ENCODE measurements around the gene IER2. TPM values are rescaled to one million over a fixed set of nuclear protein-coding genes. Genes with fewer than 3 reads are reported as not detected.
"Not testable (repeated sequence)": the region's sequence is repeated elsewhere in the genome, so short reads cannot be mapped to it uniquely, and the experiment has no call there.

IER2 gene
- total and polyA plus RNA-seq, 9 donors: 18.2 to 161 (median 88.0) TPM

DNA sequence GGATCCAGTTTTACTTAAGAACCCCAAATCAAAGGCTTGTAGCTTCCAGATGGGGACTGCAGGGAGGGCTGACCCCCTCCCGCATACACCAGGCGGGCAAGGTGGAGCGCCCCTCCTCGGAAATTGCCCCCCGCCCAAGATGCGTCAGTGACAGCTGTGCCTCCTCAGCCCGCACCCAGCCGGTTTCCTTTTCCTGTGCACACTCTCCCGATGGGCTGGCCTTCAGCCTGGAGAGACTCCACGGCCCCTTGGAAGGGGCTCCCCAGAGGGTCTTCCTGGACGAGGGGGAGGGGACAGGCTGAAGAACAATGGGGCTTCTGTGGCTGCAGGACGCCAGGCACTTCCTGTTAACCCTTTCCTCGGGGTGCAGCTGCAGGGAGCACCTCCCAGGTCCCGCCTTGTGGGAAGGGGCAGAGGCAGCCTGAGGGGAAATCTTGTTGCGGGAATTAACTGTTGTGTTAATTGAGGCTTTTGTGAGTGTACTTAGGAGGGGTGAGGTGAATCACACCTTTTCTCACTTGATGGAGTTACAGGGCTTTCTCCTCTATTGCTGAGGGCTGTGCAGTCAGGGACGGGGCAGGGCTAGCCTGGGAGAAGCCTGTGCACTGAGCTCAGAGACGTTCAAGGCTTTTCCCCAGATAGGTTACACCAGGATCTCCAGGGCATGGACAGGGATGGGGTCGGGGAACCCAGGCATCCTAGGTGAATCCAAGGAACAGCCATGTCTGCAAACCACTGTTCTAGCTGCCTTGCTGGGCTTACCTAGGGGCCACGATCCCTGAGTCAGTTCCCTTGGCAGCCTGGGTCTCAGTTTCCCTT is 14.3 kb downstream of the IER2 start:
- H3K4me1 ChIP-seq (ENCODE audit: control insufficient read depth, insufficient read depth, low read length): peaks cover 47% of the 10 kb centered on the region
- 15% methylated on average over 11 of the region's 19 CpGs for WGBS (ENCODE audit: insufficient coverage)
- no peaks in the 10 kb centered on the region for H3K27me3 ChIP-seq (ENCODE audit: control insufficient read depth, insufficient read depth, low read length)
- no peaks in the 10 kb centered on the region for H3K9me3 ChIP-seq (replicated peaks; ENCODE audit: control insufficient read depth, low read depth, low read length)
- peak overlapping the region; percentile 35 for H3K4me3 ChIP-seq (ENCODE audit: low read length)
- H3K27ac ChIP-seq (ENCODE audit: low read length): peak overlapping the region; percentile 98
- no peaks in the 10 kb centered on the region for H3K36me3 ChIP-seq (ENCODE audit: control insufficient read depth, insufficient read depth, low read length)
- peak; percentile 90 for DNase-seq

DNA sequence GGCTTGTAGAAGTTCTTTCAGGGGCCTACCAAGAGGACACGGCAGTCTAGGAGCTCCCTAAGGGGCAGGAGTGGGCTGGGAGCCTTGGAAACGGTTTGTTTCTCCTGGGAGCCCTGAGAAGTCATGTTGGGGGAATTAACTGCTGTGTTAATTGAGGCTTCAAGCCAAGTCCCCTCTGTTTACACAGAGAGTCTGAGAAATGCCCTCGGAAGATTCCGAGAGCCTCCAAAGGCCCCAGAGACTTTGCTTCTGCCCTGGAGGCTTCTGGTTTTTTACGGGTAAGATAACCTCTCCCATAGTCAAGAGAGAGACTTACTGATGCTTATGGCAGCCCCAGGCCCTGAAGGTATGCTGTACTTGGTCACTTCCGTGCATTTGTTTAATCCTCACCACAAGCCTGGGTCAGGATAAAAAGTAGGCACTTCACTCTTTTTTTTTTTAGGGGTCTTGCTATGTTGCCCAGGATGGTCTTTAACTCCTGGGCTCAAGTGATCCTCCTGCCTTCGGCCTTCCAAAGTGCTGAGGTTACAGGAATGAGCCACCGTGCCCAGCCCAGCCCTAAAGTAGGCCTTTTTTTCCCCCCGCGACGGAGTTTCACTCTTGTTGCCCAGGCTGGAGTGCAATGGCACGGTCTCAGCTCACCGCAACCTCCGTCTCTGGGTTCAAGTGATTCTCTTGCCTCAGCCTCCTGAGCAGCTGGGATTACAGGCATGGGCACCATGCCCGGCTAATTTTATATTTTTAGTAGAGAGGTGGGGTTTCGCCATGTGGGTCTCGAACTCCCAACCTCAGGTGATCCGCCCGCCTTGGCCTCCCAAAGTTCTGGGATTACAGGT is 15.2 kb downstream of the IER2 start:
- WGBS (ENCODE audit: insufficient coverage): 89% methylated on average over 9 of the region's 19 CpGs
- H3K4me3 ChIP-seq (ENCODE audit: low read length): no peak overlapping the region
- H3K36me3 ChIP-seq (ENCODE audit: control insufficient read depth, insufficient read depth, low read length): no peaks in the 10 kb centered on the region
- no peaks in the 10 kb centered on the region for H3K9me3 ChIP-seq (replicated peaks; ENCODE audit: control insufficient read depth, low read depth, low read length)
- DNase-seq: no peak
- no peaks in the 10 kb centered on the region for H3K27me3 ChIP-seq (ENCODE audit: control insufficient read depth, insufficient read depth, low read length)
- peaks cover 47% of the 10 kb centered on the region for H3K4me1 ChIP-seq (ENCODE audit: control insufficient read depth, insufficient read depth, low read length)
- H3K27ac ChIP-seq (ENCODE audit: low read length): peak overlapping the region; percentile 98

DNA sequence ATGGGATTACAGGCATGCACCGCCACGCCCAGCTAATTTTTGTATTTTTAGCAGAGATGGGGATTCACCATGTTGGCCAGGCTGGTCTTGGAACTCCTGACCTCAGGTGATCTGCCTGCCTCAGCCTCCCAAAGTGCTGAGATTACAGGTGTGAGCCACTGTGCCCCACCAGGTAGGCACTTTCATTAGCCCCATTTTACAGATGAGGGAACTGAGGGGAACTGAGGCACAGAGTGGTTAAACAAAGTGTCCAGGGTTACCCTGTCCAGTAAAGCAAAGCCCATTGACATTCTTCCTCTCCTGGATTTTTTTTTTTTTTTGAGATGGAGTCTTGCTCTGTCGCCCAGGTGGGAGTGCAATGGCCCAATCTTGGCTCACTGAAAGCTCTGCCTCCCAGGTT is 15.9 kb downstream of the IER2 start:
- H3K9me3 ChIP-seq (replicated peaks; ENCODE audit: control insufficient read depth, low read depth, low read length); DNase-seq; H3K36me3 ChIP-seq (ENCODE audit: control insufficient read depth, insufficient read depth, low read length); H3K4me3 ChIP-seq (ENCODE audit: low read length); H3K27me3 ChIP-seq (ENCODE audit: control insufficient read depth, insufficient read depth, low read length); H3K27ac ChIP-seq (ENCODE audit: low read length): not testable (repeated sequence)
- peaks cover 47% of the 10 kb centered on the region for H3K4me1 ChIP-seq (ENCODE audit: control insufficient read depth, insufficient read depth, low read length)
- WGBS (ENCODE audit: insufficient coverage): no CpG with 5 or more reads among the region's 3 CpGs

DNA sequence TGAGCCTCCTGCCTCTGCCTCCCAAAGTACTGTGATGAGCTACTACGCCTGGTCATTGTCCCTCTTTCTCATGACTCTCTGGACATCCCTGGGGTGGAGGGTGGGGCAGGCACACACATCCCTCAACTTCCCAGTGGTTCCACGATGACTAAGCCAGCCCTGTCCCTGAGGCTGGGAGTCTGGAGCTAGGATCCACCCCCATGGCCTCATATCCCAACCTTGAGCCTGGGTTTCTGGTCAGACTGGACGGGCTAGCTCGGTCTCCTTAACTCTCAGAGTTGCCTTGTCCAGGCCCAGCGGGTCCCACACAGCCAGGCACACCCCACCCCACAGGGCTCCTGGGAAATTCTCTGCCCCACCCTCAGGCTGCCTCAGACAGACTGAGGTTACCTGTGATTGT is 19.6 kb downstream of the IER2 start:
- no peak overlapping the region for H3K4me3 ChIP-seq (ENCODE audit: low read length)
- no peaks in the 10 kb centered on the region for H3K36me3 ChIP-seq (ENCODE audit: control insufficient read depth, insufficient read depth, low read length)
- peaks cover 36% of the 10 kb centered on the region for H3K4me1 ChIP-seq (ENCODE audit: control insufficient read depth, insufficient read depth, low read length)
- no peak for DNase-seq
- H3K9me3 ChIP-seq (replicated peaks; ENCODE audit: control insufficient read depth, low read depth, low read length): no peaks in the 10 kb centered on the region
- H3K27me3 ChIP-seq (ENCODE audit: control insufficient read depth, insufficient read depth, low read length): no peaks in the 10 kb centered on the region
- no peak overlapping the region for H3K27ac ChIP-seq (ENCODE audit: low read length)
- WGBS (ENCODE audit: insufficient coverage): 79% methylated on average over 4 of the region's 5 CpGs

DNA sequence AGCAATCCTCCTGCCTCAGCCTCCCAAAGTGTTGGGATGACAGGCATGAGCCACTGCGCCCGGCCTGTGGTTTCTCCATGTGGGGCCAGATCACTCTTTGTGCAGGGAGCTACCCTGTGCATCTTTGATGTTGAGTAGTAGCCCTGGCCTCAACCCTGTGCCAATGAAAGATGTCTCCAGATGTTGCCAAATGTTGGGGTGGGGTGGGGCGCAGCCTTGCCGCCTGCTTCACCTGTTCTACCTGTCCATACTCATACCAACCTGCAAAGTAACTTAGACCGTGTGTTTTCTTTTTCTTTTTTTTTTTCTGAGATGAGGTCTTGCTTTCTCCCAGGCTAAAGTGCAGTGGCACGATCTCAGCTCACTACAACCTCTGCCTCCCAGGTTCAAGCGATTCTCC is 20.9 kb downstream of the IER2 start:
- 93% methylated on average over 2 of the region's 7 CpGs for WGBS (ENCODE audit: insufficient coverage)
- Histone ChIP-seq H3K27me3 (ENCODE audit: control insufficient read depth, insufficient read depth, low read length) (no peaks in the 10 kb centered on the region), H3K36me3 (ENCODE audit: control insufficient read depth, insufficient read depth, low read length) (no peaks in the 10 kb centered on the region), H3K27ac (ENCODE audit: low read length) (no peak overlapping the region), H3K4me1 (ENCODE audit: control insufficient read depth, insufficient read depth, low read length) (peaks cover 32% of the 10 kb centered on the region), H3K9me3 (replicated peaks; ENCODE audit: control insufficient read depth, low read depth, low read length) (no peaks in the 10 kb centered on the region), H3K4me3 (ENCODE audit: low read length) (no peak overlapping the region)
- DNase-seq: no peak

DNA sequence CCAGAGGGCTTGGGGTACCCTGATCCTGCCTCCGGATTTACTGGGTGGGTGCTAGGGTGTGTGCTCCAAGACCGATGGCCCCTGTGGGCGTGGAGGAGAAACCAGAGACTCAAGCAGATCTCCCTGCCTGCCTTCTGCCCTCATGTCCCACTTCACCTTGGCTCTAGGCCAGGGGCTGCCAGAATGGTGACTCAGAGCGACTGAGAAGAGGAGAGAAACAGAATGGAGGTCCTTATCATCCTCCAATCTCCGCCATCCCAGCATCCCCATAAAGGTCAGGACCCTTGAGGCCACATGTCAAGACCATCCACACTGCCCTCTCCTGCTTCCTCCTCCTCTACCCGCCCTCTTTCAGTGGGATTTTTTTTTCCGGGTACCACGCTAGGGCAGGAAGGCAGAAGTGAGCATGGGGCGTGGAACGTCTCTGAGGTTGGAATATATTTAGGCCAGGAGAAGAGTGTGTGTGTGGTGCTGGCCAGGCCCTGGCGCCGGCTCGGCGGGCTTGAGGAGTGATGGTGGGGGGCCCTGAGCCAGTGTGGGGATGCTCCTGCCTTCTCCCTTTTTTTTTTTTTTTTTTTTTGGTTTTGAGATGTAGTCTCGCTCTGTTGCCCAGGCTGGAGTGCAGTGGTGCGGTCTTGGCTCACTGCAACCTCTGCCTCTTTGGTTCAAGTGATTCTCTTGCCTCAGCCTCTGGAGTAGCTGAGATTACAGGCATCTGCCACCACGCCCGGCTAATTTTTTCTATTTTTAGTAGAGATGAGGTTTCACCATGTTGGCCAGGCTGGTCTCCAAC is 22.3 kb downstream of the IER2 start:
- WGBS (ENCODE audit: insufficient coverage): 67% methylated on average over 9 of the region's 18 CpGs
- Histone ChIP-seq H3K27ac (ENCODE audit: low read length) (peak overlapping the region; percentile 77), H3K4me1 (ENCODE audit: control insufficient read depth, insufficient read depth, low read length) (peaks cover 26% of the 10 kb centered on the region), H3K4me3 (ENCODE audit: low read length) (no peak overlapping the region), H3K36me3 (ENCODE audit: control insufficient read depth, insufficient read depth, low read length) (no peaks in the 10 kb centered on the region), H3K9me3 (replicated peaks; ENCODE audit: control insufficient read depth, low read depth, low read length) (no peaks in the 10 kb centered on the region), H3K27me3 (ENCODE audit: control insufficient read depth, insufficient read depth, low read length) (no peaks in the 10 kb centered on the region)
- DNase-seq: peak; percentile 75

DNA sequence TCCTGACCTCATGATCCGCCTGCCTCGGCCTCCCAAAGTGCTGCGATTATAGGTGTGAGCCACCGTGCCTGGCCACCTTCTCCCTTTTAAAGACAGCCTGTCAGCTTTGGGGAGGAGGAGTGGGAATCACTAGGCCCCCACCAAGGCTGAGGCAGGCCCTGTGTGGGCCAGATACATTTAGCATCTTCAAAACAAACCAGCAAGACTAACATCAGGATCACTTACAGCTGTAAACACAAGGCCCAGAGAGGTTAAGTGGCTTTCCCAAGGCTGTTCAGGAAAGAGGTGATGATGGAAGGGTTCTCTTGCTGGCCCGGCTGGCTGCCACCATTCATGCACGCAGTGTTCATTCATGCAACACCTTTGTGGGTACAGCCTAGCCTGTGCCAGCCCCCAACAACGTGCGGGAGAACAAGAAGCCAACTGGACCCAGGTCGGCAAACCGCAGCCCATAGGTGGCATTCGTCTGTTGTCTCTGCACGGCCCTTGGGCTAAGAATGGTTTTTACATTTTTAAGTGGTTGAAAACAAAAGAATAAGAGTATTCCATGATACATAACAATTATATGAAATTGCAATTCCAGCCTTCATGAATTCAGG is 23.0 kb downstream of the IER2 start:
- Histone ChIP-seq H3K4me3 (ENCODE audit: low read length) (no peak overlapping the region), H3K4me1 (ENCODE audit: control insufficient read depth, insufficient read depth, low read length) (peaks cover 21% of the 10 kb centered on the region), H3K27ac (ENCODE audit: low read length) (peak overlapping the region; percentile 55), H3K9me3 (replicated peaks; ENCODE audit: control insufficient read depth, low read depth, low read length) (no peaks in the 10 kb centered on the region), H3K27me3 (ENCODE audit: control insufficient read depth, insufficient read depth, low read length) (no peaks in the 10 kb centered on the region), H3K36me3 (ENCODE audit: control insufficient read depth, insufficient read depth, low read length) (no peaks in the 10 kb centered on the region)
- WGBS (ENCODE audit: insufficient coverage): 75% methylated on average over 2 of the region's 12 CpGs
- DNase-seq: no peak

DNA sequence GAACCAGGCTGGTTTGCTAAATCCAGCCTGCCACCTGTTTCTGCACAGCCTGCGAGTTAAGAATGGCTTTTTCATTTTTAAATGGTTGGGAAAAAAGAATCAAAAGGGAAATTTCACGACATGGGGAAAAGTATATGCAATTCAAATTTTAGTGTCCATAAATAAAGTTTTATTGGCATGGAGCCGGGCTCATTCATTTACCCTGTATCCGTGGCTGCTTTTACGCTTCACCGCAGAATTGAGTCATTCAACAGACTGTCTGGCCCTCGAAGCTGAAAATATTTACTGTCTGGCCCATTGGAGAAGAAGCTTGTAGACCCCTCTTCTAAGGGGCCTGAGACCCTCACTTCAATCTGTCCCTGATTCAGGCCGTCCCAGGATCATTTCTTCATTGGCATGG is 26.1 kb downstream of the IER2 start:
- Histone ChIP-seq H3K4me1 (ENCODE audit: control insufficient read depth, insufficient read depth, low read length) (peaks cover 27% of the 10 kb centered on the region), H3K36me3 (ENCODE audit: control insufficient read depth, insufficient read depth, low read length) (no peaks in the 10 kb centered on the region), H3K27ac (ENCODE audit: low read length) (no peak overlapping the region), H3K9me3 (replicated peaks; ENCODE audit: control insufficient read depth, low read depth, low read length) (no peaks in the 10 kb centered on the region), H3K27me3 (ENCODE audit: control insufficient read depth, insufficient read depth, low read length) (no peaks in the 10 kb centered on the region), H3K4me3 (ENCODE audit: low read length) (no peak overlapping the region)
- no peak for DNase-seq
- 42% methylated on average over 6 of the region's 8 CpGs for WGBS (ENCODE audit: insufficient coverage)

DNA sequence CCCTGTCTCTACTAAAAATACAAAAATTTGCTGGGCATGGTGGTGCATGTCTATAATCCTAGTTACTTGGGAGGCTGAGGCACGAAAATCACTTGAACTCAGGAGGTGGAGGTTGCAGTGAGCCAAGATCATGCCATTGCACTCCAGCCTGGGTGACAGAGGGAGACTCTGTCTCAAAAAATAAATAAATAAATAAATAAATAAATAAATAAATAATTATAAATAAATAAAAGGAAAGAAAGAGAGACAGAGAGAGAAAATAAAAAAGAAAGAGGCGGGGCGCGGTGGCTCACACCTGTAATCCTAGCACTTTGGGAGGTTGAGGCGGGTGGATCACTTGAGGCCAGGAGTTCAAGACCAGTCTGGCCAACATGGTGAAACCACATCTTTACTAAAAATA is 27.4 kb downstream of the IER2 start:
- not testable (repeated sequence) for H3K36me3 ChIP-seq (ENCODE audit: control insufficient read depth, insufficient read depth, low read length); DNase-seq; H3K27me3 ChIP-seq (ENCODE audit: control insufficient read depth, insufficient read depth, low read length); H3K9me3 ChIP-seq (replicated peaks; ENCODE audit: control insufficient read depth, low read depth, low read length); H3K27ac ChIP-seq (ENCODE audit: low read length); H3K4me3 ChIP-seq (ENCODE audit: low read length)
- no CpG with 5 or more reads among the region's 5 CpGs for WGBS (ENCODE audit: insufficient coverage)
- peaks cover 29% of the 10 kb centered on the region for H3K4me1 ChIP-seq (ENCODE audit: control insufficient read depth, insufficient read depth, low read length)
